ENCODE data around the gene NDST3. TPM values are rescaled to one million over a fixed set of nuclear protein-coding genes. Genes with fewer than 3 reads are reported as not detected.

Gene NDST3
- total RNA-seq, 2 experiments from 2014 or later = not detected

- no peak overlapping the region for H3K4me3 Mint-ChIP-seq
- no peaks in the 10 kb centered on the region for H3K36me3 Mint-ChIP-seq (ENCODE audit: low read depth)
- H3K27ac Mint-ChIP-seq = no peak overlapping the region
- H3K4me1 Mint-ChIP-seq (ENCODE audit: low read depth) = no peaks in the 10 kb centered on the region
- ATAC-seq = no peak
- H3K27me3 Mint-ChIP-seq (ENCODE audit: low read depth) = no peaks in the 10 kb centered on the region
- POLR2A ChIA-PET = no interaction called here
- no peaks in the 10 kb centered on the region for H3K9me3 Mint-ChIP-seq (ENCODE audit: insufficient read depth)
- CTCF ChIA-PET = no interaction called here
- DNase-seq = no peak
These were observed 51.4 kb downstream of the NDST3 start for GRCh38 chr4:118085700-118086099.

DNA sequence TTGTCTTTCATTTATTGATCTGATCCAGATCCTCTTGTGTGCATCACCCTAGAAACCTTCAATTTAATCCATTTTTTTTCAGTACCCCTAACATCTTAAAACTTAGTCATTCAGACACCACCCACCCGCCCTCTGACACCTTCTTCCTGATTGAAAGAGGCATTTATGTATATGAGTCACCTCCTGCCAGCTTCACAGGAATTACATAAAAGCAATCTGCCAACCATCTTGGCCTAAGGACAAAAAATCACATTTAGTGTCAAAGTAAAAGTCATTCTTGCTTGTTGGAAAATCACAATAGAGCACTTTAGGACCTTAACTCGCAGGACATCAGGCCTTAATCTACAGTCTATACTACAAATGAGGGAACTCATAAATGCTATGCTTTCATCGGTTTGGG is 52.1 kb downstream of the NDST3 start:
- no peak overlapping the region for H3K27ac Mint-ChIP-seq
- H3K36me3 Mint-ChIP-seq (ENCODE audit: low read depth) = no peaks in the 10 kb centered on the region
- no peaks in the 10 kb centered on the region for H3K4me1 Mint-ChIP-seq (ENCODE audit: low read depth)
- H3K27me3 Mint-ChIP-seq (ENCODE audit: low read depth) = peaks cover 3% of the 10 kb centered on the region
- ATAC-seq (no peak), DNase-seq (no peak)
- POLR2A ChIA-PET = no interaction called here
- CTCF ChIA-PET = interaction anchor here (0.9 kb wide), 1 partner anchor 8 kb away, joined by 3 read pairs; no protein-coding TSS in a partner anchor
- no peak overlapping the region for H3K4me3 Mint-ChIP-seq
- no peaks in the 10 kb centered on the region for H3K9me3 Mint-ChIP-seq (ENCODE audit: insufficient read depth)

GRCh38 chr4:118087366-118087765 is 53.1 kb downstream of the NDST3 start:
- ChIA-PET CTCF (interaction anchor here (0.9 kb wide), 1 partner anchor 7 kb away, joined by 3 read pairs; no protein-coding TSS in a partner anchor), POLR2A (no interaction called here)
- no peak overlapping the region for H3K4me3 Mint-ChIP-seq
- ATAC-seq (no peak), DNase-seq (no peak)
- H3K27me3 Mint-ChIP-seq (ENCODE audit: low read depth) = peaks cover 3% of the 10 kb centered on the region
- H3K36me3 Mint-ChIP-seq (ENCODE audit: low read depth) = no peaks in the 10 kb centered on the region
- no peaks in the 10 kb centered on the region for H3K9me3 Mint-ChIP-seq (ENCODE audit: insufficient read depth)
- H3K4me1 Mint-ChIP-seq (ENCODE audit: low read depth) = no peaks in the 10 kb centered on the region
- no peak overlapping the region for H3K27ac Mint-ChIP-seq

DNA sequence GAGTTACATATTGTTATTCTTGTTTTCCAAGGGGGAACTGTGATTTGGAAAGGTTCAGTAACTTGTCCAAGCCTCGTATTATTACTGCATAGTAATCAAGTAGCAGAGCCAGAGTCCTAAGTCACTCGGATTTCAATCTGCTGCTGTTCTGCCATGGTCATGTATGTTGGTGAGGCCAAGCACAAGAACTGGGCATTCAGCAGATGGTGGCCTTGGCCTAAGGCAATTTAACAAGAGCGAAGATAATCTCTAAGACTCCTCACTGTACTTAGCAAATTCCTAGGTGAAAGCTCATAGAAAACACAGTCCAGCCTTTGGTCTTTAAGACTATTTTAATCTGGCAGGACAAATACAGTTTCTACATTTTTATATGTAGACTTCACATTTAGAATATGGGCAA is 64.8 kb downstream of the NDST3 start:
- no peaks in the 10 kb centered on the region for H3K27me3 Mint-ChIP-seq (ENCODE audit: low read depth)
- no peaks in the 10 kb centered on the region for H3K4me1 Mint-ChIP-seq (ENCODE audit: low read depth)
- H3K9me3 Mint-ChIP-seq (ENCODE audit: insufficient read depth) = no peaks in the 10 kb centered on the region
- DNase-seq = no peak
- ChIA-PET POLR2A (no interaction called here), CTCF (no interaction called here)
- no peaks in the 10 kb centered on the region for H3K36me3 Mint-ChIP-seq (ENCODE audit: low read depth)
- H3K27ac Mint-ChIP-seq = no peak overlapping the region
- no peak overlapping the region for H3K4me3 Mint-ChIP-seq
- ATAC-seq = no peak

GRCh38 chr4:118102195-118102594 is 67.9 kb downstream of the NDST3 start:
- no peak for DNase-seq
- no peaks in the 10 kb centered on the region for H3K36me3 Mint-ChIP-seq (ENCODE audit: low read depth)
- no peaks in the 10 kb centered on the region for H3K9me3 Mint-ChIP-seq (ENCODE audit: insufficient read depth)
- H3K4me1 Mint-ChIP-seq (ENCODE audit: low read depth) = no peaks in the 10 kb centered on the region
- POLR2A ChIA-PET = no interaction called here
- no peak overlapping the region for H3K27ac Mint-ChIP-seq
- H3K27me3 Mint-ChIP-seq (ENCODE audit: low read depth) = no peaks in the 10 kb centered on the region
- no peak overlapping the region for H3K4me3 Mint-ChIP-seq
- CTCF ChIA-PET = no interaction called here
- no peak for ATAC-seq

DNA sequence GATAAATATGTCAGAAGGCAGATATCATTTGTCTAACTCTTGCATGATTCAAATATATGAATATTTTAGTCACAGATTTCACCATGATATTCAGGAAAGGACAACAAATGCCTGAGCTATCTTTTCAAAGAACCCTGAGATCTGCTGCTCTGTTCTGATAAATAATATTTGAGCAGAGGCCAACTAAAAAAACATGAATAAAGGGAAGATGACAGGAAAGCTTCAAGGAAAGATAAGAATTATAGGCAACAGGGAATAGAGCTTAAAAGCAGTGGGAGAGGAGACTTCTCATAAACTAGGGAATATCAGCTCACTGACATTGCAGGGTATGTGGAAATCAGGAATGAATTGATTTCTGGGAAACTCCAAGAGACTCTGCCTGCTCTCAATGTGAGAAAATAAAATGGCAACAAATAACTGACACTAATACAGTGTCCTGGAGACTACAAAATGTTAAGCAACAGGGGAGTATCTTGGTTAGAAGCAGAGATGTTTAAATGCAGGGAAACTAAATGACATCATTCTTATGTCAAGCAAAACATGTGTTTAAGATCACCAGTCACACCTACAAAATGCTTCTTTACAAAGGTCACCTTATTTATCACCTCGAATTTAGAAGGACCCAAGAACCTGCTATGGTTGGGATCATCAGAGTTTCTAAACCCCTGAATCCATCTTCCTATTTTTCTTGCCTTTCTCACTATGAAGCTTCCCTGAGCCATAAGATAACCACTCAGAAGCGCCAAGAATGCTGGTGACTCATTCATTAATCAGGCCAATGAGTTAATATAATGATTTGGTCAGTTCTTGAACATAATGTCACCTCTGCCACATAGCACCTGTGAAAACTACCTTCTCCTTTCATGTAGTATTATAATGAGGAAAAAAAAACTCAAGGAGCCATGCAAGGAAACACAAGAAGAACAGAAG is 78.1 kb downstream of the NDST3 start:
- H3K4me1 Mint-ChIP-seq (ENCODE audit: low read depth) = peaks cover 14% of the 10 kb centered on the region
- ChIA-PET CTCF (no interaction called here), POLR2A (no interaction called here)
- no peak overlapping the region for H3K27ac Mint-ChIP-seq
- no peaks in the 10 kb centered on the region for H3K27me3 Mint-ChIP-seq (ENCODE audit: low read depth)
- DNase-seq (no peak), ATAC-seq (no peak)
- no peak overlapping the region for H3K4me3 Mint-ChIP-seq
- no peaks in the 10 kb centered on the region for H3K36me3 Mint-ChIP-seq (ENCODE audit: low read depth)
- H3K9me3 Mint-ChIP-seq (ENCODE audit: insufficient read depth) = peaks cover 7% of the 10 kb centered on the region

- Mint-ChIP-seq H3K9me3 (ENCODE audit: insufficient read depth) (peaks cover 7% of the 10 kb centered on the region), H3K36me3 (ENCODE audit: low read depth) (no peaks in the 10 kb centered on the region), H3K4me3 (no peak overlapping the region), H3K27ac (peak overlapping the region; percentile 54), H3K4me1 (ENCODE audit: low read depth) (peaks cover 14% of the 10 kb centered on the region), H3K27me3 (ENCODE audit: low read depth) (no peaks in the 10 kb centered on the region)
- peak; percentile 63 for ATAC-seq
- POLR2A ChIA-PET = no interaction called here
- DNase-seq = no peak
- CTCF ChIA-PET = no interaction called here
These were observed 78.9 kb downstream of the NDST3 start for GRCh38 chr4:118113220-118113619.

DNA sequence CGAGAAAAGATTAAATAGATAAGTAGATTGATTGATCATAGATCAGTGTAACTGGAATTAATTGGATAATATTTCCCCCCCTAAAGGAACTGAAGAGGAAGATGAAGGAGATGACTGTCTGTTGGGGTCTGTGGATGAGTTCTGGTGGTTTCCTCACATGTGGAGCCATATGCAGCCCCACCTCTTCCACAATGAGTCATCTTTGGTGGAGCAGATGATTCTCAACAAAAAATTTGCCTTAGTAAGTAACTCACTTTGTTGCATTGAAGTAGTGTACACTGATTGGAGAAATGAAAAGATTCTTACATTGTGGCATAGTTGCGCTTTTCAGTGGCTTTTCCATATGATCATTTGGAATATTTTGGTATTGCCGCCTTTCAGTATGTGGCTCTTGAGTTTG is 80.4 kb downstream of the NDST3 start:
- no peak for DNase-seq
- H3K36me3 Mint-ChIP-seq (ENCODE audit: low read depth) = no peaks in the 10 kb centered on the region
- no peaks in the 10 kb centered on the region for H3K27me3 Mint-ChIP-seq (ENCODE audit: low read depth)
- no peak overlapping the region for H3K27ac Mint-ChIP-seq
- H3K4me3 Mint-ChIP-seq = no peak overlapping the region
- POLR2A ChIA-PET = no interaction called here
- H3K4me1 Mint-ChIP-seq (ENCODE audit: low read depth) = peaks cover 14% of the 10 kb centered on the region
- CTCF ChIA-PET = no interaction called here
- peaks cover 7% of the 10 kb centered on the region for H3K9me3 Mint-ChIP-seq (ENCODE audit: insufficient read depth)
- no peak for ATAC-seq

- Mint-ChIP-seq H3K36me3 (ENCODE audit: low read depth) (no peaks in the 10 kb centered on the region), H3K9me3 (ENCODE audit: insufficient read depth) (peaks cover 2% of the 10 kb centered on the region), H3K4me1 (ENCODE audit: low read depth) (no peaks in the 10 kb centered on the region), H3K27ac (no peak overlapping the region), H3K27me3 (ENCODE audit: low read depth) (no peaks in the 10 kb centered on the region), H3K4me3 (no peak overlapping the region)
- DNase-seq = no peak
- CTCF ChIA-PET = no interaction called here
- POLR2A ChIA-PET = no interaction called here
- no peak for ATAC-seq
These were observed 86.0 kb downstream of the NDST3 start for GRCh38 chr4:118120120-118120760.

GRCh38 chr4:118124997-118125396 is 90.7 kb downstream of the NDST3 start:
- H3K36me3 Mint-ChIP-seq (ENCODE audit: low read depth) = no peaks in the 10 kb centered on the region
- CTCF ChIA-PET = no interaction called here
- no peak overlapping the region for H3K27ac Mint-ChIP-seq
- H3K4me1 Mint-ChIP-seq (ENCODE audit: low read depth) = no peaks in the 10 kb centered on the region
- no peak overlapping the region for H3K4me3 Mint-ChIP-seq
- no peaks in the 10 kb centered on the region for H3K27me3 Mint-ChIP-seq (ENCODE audit: low read depth)
- POLR2A ChIA-PET = no interaction called here
- no peaks in the 10 kb centered on the region for H3K9me3 Mint-ChIP-seq (ENCODE audit: insufficient read depth)
- ATAC-seq (no peak), DNase-seq (no peak)

DNA sequence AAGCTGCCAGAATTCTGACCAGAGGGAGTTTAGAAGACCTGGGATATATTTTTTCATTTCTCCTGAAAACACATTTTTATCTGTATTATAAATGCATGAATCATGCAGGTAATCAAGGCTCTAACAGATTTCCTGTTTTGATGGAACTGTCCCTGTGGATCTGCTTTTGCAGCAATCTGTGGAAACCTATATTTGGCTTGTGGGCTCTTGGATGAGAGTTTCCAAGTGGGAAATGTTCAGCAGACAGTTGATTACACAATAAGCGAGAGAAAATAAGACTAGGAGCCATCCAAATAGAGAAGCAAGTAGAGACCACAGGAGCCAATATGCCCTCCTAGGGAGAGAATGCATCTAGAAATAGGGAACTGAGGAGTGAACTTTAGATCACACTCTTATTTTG is 105.0 kb downstream of the NDST3 start:
- DNase-seq (no peak), ATAC-seq (no peak)
- no peak overlapping the region for H3K27ac Mint-ChIP-seq
- H3K9me3 Mint-ChIP-seq (ENCODE audit: insufficient read depth) = no peaks in the 10 kb centered on the region
- no peak overlapping the region for H3K4me3 Mint-ChIP-seq
- ChIA-PET POLR2A (no interaction called here), CTCF (no interaction called here)
- no peaks in the 10 kb centered on the region for H3K4me1 Mint-ChIP-seq (ENCODE audit: low read depth)
- no peaks in the 10 kb centered on the region for H3K27me3 Mint-ChIP-seq (ENCODE audit: low read depth)
- H3K36me3 Mint-ChIP-seq (ENCODE audit: low read depth) = no peaks in the 10 kb centered on the region

DNA sequence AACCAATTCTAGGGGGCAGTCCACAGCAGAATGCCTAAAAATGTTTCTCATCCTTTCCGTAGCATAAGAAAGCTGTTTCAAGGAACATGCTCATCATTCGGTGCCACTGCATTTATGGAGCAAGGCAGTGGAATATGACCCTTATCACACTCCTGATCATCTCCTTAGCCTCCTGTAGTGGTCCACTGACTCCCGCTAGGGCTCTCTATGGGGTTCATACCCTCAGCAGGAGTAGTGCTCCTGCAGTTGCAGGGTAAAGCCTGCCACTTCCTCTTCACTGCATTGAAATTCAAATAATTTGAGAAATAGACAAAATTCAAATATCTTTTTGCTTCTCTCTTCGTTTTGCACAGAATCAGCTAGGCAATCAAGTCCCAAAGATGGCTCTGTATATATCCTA is 107.0 kb downstream of the NDST3 start:
- CTCF ChIA-PET = no interaction called here
- ATAC-seq = no peak
- H3K9me3 Mint-ChIP-seq (ENCODE audit: insufficient read depth) = no peaks in the 10 kb centered on the region
- no peaks in the 10 kb centered on the region for H3K4me1 Mint-ChIP-seq (ENCODE audit: low read depth)
- H3K36me3 Mint-ChIP-seq (ENCODE audit: low read depth) = no peaks in the 10 kb centered on the region
- DNase-seq = no peak
- no peaks in the 10 kb centered on the region for H3K27me3 Mint-ChIP-seq (ENCODE audit: low read depth)
- no peak overlapping the region for H3K4me3 Mint-ChIP-seq
- POLR2A ChIA-PET = no interaction called here
- H3K27ac Mint-ChIP-seq = no peak overlapping the region
